Activated CD8-positive, alpha-beta memory T cell treated with anti-CD3 and anti-CD28 coated beads for 48 hours (primary cell): Measurements from ENCODE around the gene RPLP2.

Experiments
- DNase-seq, 3 experiments: peaks; one replicate each; pipeline ENCODE4 v3.0.0-alpha.2; 2020; ENCODE audit warnings: low read depth in 2 of 3, low spot score in 2 of 3

Gene RPLP2

DNA sequence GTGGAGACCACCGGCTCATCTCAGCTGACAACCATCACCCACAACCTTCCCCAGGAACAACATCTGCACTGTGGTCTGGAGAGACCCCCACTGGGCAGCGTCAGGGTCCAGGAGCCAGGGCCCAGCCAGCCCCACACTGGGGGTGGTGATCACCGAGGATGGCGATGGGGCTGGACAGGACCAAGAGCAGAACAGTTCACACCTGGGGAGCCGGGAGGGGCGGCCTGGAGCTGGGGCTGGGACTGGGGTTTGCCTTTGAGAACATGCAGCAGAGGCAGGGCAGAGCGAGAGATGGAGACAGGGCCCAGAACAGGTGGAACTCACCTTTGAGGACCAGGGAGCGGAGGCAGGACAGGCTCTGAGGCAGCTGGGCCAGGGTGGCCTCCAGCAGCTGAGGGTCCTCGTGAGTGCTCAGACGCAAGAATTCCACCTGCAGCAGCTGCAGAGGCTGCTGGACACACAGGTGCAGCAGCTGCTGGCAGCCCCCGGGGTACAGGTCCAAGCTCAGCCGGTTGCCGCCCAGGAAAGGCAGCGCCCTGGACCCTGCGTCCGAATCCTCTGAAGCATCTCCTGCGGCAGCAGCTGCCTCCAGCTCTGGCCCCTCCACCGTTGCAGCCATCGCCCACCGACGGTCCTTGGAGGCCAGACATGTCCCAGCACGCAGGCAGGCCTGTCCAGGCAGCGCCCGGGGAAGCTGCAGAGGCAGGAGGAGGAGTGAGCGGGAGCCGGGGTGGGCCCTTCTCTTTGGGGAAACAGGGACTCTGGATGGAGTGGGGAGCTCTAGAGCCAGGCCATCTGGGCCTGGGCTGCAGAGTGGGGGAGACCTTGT is 5.8 kb upstream of the RPLP2 start:
- DNase-seq: no peak

DNA sequence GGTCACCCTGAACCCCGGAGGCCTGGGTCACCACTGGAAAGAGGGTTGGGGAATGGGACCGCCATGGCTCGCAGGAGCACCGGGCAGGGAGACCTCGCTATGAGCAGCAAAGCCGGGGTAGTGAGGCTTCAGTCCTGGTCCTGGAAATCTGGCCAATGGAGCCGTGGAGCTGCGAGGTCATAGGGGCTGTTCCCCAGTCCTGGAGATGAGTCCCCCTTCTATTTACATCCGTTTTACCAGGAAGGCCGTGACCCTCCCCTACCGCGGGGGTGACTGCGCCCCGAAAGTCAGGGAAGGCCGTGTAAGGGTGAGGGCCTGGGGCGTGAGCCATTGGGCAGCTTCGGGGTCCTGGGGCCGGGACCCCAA is 5.2 kb upstream of the RPLP2 start:
- DNase-seq: no peak

DNA sequence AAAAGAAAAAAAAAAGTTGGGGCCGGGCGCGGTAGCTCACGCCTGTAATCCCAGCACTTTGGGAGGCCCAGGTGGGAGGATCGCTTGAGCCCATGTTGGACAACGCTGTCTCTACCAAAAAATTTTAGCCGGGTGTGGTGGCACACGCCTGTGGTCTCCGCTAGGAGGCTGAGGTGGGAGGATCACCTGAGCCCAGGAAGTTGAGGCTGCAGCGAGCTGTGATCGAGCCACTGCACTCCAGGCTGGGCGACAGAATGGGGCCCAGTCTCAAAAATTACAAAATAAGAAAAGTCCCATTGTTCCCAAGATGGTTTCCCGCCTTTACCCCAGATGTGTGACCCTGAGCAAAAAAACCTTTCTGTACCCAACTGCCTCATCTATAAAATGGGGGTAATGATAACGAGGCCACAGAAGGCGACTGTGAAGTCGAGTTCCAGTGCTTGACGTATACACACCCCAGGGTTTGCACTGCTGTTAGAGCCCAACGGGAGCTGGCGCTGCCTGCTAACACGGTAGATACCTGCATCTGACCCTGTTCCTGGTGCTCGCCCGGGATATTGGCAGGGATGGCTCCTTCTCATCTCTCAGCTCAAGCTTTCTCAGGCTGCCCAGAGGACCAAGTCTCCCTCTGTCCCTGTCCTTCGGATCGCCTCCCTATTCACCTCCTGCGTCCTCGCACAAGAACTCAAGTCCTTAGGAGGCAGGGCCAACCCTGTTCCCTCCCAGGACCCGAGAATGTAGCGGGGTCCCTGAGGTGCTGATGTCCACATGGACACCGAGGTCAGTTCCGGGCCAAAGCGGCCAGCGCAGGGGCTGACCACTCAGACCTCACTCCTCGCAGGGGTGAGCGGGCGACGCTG is 1.1 kb upstream of the RPLP2 start:
- DNase-seq: no peak

DNA sequence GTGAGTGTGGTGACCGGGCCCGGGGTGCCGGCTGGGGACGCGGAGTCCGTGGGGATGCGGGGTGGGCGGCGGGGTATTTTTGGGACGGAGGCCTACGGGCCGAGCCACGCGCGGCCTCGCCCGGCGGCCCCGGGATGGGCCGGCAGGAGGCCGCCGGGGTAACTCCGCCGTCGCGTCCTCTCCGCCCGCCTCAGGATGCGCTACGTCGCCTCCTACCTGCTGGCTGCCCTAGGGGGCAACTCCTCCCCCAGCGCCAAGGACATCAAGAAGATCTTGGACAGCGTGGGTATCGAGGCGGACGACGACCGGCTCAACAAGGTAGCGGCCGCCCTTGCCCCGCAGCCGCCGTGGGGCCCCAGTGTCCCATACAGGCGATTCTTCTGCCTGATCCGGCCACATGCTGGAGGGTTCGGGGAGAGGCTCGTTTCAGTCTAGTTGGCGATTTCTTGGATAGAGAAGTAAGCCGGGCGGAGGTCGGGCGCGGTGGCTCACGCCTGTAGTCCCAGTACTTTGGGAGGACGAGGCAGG is 337 bp downstream of the RPLP2 start:
- no peak for DNase-seq

DNA sequence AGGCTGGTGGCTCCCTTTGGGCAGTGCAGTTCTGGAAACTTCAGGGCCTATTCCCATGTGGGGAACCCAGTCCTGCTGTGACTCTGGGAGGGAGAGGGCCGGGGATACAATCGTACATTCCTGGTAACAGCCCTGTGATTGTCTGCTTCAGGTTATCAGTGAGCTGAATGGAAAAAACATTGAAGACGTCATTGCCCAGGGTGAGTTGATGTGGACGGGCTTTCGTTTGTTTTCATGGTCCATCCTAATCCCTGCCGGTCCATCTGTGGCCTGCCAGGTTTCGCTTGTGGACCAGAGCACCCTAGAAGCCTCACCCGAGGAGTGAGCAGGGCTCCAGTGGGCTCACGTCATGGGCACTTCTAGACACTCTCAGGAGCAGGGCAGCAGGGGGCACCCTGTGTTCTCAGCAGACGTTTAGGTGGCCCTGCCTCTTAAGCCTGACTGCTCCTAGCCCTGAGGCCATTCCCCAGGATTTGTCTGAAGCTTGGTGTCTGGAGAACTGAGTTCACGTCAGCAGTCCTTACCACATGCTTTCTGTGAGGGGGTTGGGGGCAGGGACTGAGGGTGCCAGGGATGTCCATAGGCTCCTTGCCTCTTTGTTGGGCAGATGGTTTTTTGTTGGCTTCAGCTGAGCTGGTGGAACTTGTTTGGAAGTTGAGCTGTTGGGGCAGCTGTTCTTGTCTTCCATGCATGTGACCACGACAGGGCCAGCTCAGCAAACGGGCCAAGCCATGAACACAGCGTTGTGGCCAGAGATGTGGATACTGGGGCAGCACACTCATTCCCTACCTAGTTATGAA is 1.9 kb downstream of the RPLP2 start:
- no peak for DNase-seq

- DNase-seq: no peak
These were observed 2.6 kb downstream of the RPLP2 start for GRCh38 chr11:812390-812789.

DNA sequence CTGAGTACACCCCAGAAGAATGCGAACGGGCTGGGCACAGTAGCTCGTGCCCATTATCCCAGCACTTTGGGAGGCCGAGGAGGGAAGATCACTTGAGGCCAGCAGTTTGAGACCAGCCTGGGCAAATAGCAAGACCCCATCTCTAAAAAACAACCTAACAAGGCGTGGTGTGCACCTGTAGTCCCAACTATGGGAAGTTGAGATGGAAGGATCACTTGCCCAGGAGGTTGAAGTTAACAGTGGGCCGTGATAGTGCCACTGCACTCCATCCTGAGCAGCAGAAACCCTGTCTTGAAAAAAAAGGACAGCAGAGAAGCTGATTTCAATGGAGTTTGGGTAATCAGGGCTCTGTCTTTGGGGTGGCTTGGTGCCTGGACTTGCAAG is 3.3 kb downstream of the RPLP2 start:
- DNase-seq: no peak

- DNase-seq: no peak
These were observed 3.8 kb downstream of the RPLP2 start for GRCh38 chr11:813456-814096.

GRCh38 chr11:815675-816432 is 6.1 kb downstream of the RPLP2 start:
- DNase-seq: no peak

DNA sequence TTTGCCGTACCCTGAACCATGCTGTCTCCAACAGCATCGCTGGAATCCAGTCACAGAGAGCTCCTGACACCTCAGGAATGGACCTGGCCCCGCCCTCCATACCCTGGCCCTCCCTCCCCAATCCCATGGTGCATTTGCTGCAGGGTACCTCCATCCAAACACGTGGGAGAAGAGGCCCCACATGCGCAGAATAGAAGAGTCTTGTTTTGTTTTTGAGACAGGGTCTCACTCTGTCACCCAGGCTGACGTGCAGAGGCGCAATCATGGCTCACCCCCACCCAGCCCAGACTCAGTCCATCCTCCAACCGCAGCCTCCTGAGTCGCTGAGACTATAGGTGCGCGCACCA is 6.6 kb downstream of the RPLP2 start:
- DNase-seq: no peak

GRCh38 chr11:818396-819128 is 8.8 kb downstream of the RPLP2 start, which contains the start of gene PNPLA2:
Gene PNPLA2 (plus strand): TSS chr11:818914. CDS start chr11:819719, 805 bp downstream.
- no peak for DNase-seq

GRCh38 chr11:819129-819931 is 9.6 kb downstream of the RPLP2 start:
- peak in 2 of 3 experiments; percentile 77 to 79 for DNase-seq

GRCh38 chr11:819943-820649 is 10.3 kb downstream of the RPLP2 start:
- peak in 2 of 3 experiments; percentile 78 to 79 for DNase-seq

GRCh38 chr11:820655-821511 is 11.1 kb downstream of the RPLP2 start:
- no peak for DNase-seq

- no peak for DNase-seq
These were observed 12.0 kb downstream of the RPLP2 start for GRCh38 chr11:821512-822371.
